Lower leg skin (tissue), 3 donors: ENCODE results near the gene PHLDA2.

Experiments used
- POLR2A ChIP-seq, 2 donors: fragments of 450-650 bp; IDR thresholded peaks; one replicate each; pipeline ENCODE4 v1.6.1; 2016 to 2017; ENCODE audit warnings: antibody characterized with exemption in 2 of 2, mild to moderate bottlenecking in 1 of 2, moderate library complexity in 1 of 2
- TF ChIP-seq, protein P1 (sequence below), 3 donors: fragments of 450-650 bp; IDR thresholded peaks; one replicate each; pipeline ENCODE4 v1.5.1; 2016; ENCODE audit warnings: antibody characterized with exemption in 3 of 3, mild to moderate bottlenecking in 3 of 3, moderate library complexity in 2 of 3

DNA sequence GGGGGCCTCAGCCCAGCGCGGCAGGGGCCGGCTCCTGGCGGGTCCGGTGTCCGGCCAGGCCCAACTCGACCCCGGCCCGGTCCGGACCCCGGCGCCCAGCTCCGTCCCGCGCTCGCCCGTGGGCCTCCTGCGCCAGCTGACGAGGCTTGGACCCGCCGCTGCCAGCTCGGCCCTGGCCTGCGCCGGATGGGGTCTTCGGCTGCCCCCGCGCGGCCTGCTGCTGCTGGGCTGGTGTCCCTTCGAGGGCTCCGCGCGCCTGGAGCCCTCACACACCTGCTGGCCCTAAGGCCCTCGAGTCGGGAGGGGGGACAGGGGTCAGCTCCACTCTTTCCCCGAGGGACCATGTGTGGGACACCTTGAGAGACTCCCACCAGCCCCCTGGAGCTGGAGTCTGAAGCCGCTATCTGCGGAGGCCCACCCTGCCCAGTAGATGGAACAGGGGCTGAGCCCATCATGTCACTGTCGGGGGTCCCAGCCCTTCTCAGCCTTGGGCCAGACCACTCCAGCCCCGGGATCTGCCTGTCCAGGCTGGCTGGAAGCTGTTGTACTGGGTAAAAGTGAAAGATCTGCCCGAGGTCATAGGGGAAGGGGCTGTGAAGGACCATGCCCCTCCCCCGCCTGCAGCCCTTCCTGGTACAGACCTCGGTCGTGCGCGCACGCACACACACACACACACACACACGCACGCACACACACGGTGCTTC is 42.9 kb downstream of the PHLDA2 start:
- no peak for TF ChIP-seq POLR2A (IDR thresholded peaks at IDR 0.05)
- TF ChIP-seq, protein P1, sequence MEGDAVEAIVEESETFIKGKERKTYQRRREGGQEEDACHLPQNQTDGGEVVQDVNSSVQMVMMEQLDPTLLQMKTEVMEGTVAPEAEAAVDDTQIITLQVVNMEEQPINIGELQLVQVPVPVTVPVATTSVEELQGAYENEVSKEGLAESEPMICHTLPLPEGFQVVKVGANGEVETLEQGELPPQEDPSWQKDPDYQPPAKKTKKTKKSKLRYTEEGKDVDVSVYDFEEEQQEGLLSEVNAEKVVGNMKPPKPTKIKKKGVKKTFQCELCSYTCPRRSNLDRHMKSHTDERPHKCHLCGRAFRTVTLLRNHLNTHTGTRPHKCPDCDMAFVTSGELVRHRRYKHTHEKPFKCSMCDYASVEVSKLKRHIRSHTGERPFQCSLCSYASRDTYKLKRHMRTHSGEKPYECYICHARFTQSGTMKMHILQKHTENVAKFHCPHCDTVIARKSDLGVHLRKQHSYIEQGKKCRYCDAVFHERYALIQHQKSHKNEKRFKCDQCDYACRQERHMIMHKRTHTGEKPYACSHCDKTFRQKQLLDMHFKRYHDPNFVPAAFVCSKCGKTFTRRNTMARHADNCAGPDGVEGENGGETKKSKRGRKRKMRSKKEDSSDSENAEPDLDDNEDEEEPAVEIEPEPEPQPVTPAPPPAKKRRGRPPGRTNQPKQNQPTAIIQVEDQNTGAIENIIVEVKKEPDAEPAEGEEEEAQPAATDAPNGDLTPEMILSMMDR (IDR thresholded peaks at IDR 0.05) = no peak
